GM18951 (cell line): ENCODE data around the gene DNER.
"Not testable (repeated sequence)": the region's sequence is repeated elsewhere in the genome, so short reads cannot be mapped to it uniquely, and the experiment has no call there.

ENCODE experiments used
- POLR2A ChIP-seq: IDR thresholded peaks from 4 replicates; pipeline ENCODE4 v1.6.1; 2011; ENCODE audit warnings: mild to moderate bottlenecking; ENCODE audit not compliant: insufficient read length, insufficient read depth; ENCODE audit errors: extremely low read depth
- in situ Hi-C: fragments of 300-500 bp; cut with MboI; formaldehyde crosslinking; loops from one replicate; pipeline ENCODE4 v1.12.0; 2022; ENCODE audit warnings: low sequenced_read_pairs, mixed read lengths, inconsistent platforms; ENCODE audit not compliant: unreplicated experiment

The DNER gene

DNA sequence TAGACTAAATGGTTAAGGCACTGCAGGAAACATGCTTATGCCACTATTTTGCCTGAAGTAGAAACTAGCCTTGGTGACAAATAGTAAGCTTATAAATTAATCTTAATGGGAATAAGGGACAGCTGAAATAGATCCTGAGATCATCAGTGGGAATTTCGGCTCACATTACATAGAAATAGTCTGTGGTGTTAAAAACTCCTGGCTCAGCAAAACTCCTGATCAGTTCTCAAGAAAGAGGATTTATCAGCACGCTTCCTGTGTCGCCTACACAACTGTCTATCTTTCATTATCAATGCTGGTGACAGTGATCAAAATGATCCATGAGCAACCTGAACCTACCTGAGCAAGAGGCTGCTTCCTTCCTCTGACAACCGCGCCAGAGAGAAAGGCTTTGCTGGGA is 17.0 kb upstream of the DNER start:
- no peak for TF ChIP-seq POLR2A

GRCh38 chr2:229728370-229728769 is 14.0 kb upstream of the DNER start:
- in situ Hi-C loops, result no loop called here
- TF ChIP-seq POLR2A, result no peak

More for the DNA sequence above, 17.0 kb upstream of the DNER start:
- in situ Hi-C loops, result no loop called here

DNA sequence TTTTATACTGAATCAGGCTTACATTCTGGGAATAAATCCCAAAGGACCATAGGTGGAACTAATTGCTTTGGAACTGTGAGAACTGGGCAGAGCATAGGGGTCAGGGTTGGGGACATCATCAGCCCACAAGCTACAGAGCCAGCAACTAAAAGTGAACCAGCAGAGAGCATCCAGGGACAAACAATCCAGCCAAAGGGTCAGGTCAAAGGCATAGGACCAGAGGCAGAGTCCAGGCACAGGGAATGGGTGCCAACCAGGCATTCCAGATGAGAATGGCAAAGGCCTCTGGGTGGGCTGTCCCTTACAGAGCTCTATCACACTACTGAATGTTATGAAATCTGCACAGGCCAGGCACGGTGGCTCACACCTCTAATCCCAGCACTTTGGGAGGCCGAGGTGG is 12.3 kb upstream of the DNER start:
- in situ Hi-C loops, result no loop called here
- TF ChIP-seq POLR2A, result no peak

DNA sequence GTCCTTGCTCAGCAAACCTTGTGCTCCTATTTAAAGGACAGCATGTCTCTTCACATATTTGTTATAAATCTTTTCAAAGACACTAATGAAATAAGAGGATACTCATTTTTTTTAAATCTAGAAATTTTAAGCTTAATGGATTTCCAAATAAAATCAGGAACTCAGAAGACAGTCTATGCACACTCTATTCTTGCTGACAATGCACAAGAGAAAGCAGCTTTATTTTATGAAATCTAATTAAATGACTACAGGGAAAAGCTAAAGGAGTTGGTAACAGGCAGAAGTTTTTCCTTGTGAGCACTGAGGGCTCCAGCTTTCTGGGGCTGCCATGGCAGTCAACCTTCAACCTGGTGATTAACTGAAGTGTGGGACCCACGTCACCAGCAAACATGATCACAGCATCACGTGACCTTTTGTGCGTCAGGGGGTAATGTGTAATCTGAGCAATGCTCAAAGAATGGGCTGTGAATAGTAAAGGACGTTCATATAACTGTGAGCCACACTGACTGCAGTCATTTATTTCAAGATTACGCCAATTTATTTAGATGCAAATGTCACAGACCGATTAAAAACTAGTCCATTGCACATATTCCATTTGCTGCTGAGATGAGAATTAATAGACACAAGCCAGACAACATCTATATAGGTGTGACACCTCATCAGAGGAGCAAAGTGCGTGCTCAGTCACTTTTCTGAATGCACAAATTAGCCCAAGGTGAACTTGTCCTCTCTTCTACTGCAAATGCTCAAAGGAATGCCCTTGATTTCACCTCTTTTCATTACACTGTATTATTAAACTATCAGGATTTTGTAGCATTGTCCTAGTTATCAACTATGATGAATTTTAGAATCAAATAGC is 11.6 kb upstream of the DNER start:
- no peak for TF ChIP-seq POLR2A
- in situ Hi-C loops, result no loop called here

DNA sequence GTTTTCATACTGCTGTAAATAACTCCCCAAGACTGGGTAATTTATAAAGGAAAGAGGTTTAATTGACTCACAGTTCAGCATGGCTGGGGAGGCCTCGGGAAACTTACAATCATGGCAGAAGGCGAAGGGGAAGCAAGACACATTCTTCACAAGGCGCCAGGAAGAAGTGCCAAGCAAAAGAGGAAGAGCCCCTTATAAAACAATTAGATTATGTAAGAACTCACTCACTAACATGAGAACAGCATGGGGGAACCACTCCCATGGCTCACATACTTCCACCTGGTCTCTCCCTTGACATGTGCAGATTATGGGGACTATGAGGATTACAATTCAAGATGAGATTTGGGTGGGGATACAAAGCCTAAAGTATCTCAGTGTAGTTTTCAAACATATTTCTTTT is 8.8 kb upstream of the DNER start:
- in situ Hi-C loops, result not testable (repeated sequence)

DNA sequence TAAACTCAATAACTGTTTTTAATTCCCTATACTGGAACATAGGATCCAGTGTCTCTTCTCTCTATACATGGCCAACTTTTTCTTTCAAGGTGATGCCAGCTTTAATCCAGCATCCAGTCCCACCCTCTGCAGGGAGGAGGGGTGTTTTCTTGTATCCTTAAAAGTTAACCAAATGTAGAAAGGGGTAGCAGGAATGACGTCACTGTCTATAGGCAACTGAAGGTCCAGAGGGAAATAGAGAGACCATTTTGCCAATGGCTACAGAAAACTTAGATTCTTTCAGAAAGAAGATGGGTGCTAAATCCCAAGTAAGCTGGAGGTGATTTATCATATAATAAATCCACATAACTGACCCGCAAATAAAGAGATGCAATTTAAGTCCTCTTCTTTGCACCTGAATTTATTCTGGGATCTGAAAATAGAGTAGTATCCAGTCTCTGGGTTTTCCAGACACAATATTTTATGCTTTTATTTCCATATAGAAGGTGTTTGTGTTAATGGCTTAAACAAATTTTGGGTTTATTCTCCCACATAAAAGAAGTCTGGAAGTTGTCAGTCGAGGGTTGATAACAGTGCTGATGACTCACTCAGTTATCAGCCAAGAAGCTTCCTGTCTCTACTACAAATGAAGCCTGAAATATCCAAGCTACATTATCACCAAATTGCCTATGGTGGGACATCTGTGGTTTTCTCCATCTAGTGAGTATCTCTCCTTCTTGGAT is 5.7 kb upstream of the DNER start:
- in situ Hi-C loops, result no loop called here
- no peak for TF ChIP-seq POLR2A

DNA sequence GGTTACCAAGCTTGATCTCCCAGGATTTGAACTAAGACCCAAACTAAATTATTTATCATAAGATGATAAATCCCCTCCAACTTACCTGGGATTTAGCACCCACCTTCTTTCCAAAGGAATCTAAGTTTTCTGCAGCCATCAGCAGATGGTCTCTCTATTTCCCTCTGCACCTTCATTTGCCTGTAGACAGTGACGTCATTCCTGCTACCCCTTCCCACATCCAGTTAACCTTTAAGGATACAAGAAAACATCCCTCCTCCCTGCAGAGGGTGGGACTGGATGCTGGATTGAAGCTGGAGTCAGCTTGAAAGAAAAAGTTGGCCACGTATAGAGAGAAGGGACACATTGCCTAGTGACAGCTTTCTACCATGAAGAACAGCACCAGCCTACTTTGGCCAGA is 3.7 kb upstream of the DNER start:
- TF ChIP-seq POLR2A, result no peak
- in situ Hi-C loops, result no loop called here

DNA sequence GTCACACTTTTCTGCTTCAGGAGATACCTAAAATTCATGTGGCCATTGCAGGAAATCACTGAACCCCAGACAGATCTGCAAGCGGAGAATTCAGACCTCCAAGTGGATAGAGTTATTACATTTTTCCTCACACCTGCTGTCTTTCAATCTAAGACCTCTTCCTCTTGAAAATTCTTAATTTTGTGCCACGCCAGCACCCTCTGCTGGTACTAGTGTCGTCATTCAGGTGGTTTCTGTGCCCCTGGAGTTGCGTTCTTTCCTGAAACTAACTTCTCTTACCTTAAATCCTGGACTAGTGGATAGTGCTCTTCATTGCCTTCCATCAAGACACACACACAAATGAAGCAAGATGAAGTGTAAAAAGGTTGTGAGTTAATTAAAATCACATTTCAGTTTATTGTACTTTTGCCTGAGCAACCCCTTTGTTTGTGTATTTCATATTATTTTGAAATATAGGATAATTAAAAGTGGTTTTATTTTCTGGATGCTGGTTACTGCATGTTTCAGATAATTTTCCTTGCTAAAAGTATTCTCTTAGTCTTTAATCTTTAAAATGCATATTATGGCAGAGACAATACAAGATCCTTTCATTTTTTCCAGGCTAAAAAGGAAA is 1.6 kb upstream of the DNER start:
- in situ Hi-C loops, result no loop called here
- TF ChIP-seq POLR2A, result no peak

GRCh38 chr2:229714736-229715541 is 584 bp upstream of the DNER start:
- in situ Hi-C loops, result no loop called here
- no peak for TF ChIP-seq POLR2A

DNA sequence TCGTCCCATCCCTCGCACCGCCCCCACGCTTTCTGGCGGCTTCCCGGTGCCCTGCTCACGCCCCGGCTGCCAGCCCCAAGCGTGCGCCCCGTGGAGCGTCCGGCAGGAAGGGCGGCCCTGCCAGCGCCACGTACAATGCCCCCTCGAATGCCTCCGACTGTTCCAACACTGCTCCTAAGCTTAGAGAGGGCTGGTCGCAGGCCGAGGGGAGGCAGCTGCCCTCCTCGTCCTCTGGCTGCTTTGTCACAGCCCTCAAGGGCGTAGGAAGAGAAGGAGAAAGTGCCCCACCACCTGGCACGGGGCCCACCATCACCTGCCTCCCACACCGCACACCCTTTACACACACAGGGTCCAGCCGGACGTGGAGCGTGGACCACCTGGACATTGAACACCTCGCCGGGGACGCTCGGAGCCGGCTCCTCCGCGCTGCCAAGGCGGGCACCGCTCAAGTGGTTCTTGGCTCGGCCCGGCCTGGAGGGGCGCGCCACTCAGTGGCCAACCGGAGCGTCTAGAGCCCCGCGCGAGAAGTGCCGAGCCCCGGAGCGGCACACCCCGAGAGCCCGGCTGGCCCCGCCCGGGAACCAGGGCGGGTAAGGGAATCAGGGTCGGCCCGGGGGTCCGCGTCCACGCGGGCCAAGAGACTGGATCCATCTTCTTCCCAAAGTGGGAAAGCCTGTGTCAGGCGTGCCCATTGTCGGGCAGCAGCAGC is 830 bp downstream of the DNER start:
- in situ Hi-C loops, result no loop called here
- no peak for TF ChIP-seq POLR2A

DNA sequence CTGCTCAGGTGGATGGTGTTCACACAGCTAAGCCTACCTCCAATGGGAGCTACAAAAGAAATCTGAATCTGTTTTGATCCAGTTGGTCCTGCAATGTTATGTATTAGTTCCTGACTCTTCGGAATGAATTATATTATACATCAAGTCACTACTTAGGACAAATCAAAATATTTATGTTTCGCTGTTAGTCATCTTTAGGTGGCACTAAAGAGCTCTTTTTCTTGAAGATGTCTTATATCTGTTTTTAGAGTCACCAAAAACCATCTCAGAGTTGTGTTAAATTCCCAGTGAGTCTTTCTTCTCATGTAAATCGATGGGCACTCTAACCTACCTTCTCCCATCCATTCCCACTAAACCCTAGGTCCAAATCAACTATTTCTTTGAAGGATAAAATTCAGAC is 2.2 kb downstream of the DNER start:
- in situ Hi-C loops, result no loop called here
- TF ChIP-seq POLR2A, result no peak

DNA sequence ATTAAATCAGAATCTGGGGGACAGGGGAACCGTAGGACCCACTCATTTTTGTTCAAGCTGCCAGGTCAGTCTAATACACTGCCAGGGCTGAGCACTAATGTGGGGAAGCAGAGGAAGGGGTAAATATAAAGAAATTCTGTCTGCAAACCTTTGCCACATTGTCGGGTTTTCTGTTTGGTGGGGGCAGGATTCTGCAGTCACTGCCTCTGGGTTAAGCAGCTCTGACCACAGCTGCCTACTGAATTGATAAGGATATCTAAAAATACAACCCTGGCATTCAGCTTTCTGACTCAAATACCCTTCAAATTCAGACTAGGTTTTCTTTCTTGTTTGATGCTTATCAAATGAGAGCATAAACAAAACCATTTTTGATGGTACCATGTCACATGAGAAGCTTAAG is 6.0 kb downstream of the DNER start:
- TF ChIP-seq POLR2A, result no peak
- in situ Hi-C loops, result no loop called here

DNA sequence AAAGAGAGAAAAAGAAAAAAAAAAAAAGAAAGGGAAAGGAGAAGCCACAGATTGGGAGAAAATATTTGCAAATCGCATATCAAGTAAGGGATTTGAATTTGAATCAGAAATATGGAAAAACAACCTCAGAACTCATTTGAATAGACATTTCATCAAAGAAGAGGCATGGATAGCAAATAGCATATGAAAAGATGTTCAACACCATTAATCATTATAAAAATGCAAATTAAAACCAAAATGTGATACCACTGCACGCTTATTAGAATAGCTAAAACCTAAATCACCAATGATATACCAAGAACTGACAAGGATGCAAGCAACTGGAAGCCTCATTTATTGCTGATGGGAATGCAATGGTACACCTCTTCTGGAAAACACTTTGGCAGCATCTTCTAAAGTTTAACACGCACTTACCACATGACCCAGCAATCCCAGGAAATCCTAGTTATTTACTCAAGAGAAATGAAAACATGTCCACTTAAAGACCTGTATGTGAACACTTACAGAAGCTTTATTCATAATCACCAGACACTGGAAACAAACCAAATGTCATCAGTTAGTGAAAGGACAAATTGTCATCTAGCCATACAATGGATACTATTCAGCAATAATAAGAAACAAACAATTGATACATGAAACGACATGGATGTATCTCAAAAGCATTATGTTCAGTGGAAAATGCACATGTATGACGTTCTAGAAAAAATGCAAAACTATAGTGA is 10.3 kb downstream of the DNER start:
- no peak for TF ChIP-seq POLR2A
- in situ Hi-C loops, result no loop called here
